Psoas muscle (tissue), 8 donors: ENCODE data around the gene RSAD1. TPM values are rescaled to one million over a fixed set of nuclear protein-coding genes. Genes with fewer than 3 reads are reported as not detected.
A peak's percentile ranks its signal among the peaks of the same experiment; 100 is the strongest.

ENCODE experiments used
- ATAC-seq, 4 donors: fragments of 200-7000 bp; cut with Tn5 transposase; one replicate each; pipeline ENCODE4 v1.9.1; 2020; ENCODE audit warnings: moderate library complexity in 3 of 4, mild to moderate bottlenecking in 2 of 4
- DNase-seq, 2 donors: peaks; one replicate each; pipeline ENCODE4 v3.0.0-alpha.2; 2020
- H3K27ac ChIP-seq: fragments of 200-600 bp; one replicate; pipeline ENCODE4 v1.8.0; 2022
- H3K27me3 ChIP-seq, 3 donors: fragments of 200-600 bp in 1 of 3; one replicate each; pipeline versions ENCODE4 v1.6.1 to v1.8.0; 2013 to 2022; ENCODE audit warnings: low read length in 2 of 3, mild to moderate bottlenecking in 2 of 3, moderate library complexity in 1 of 3; ENCODE audit not compliant: insufficient read depth in 3 of 3
- H3K36me3 ChIP-seq, 2 donors: fragments of 200-600 bp in 1 of 2; one replicate each; pipeline versions ENCODE4 v1.6.1 to v1.8.0; 2013 to 2022; ENCODE audit warnings: low read depth in 1 of 2, mild to moderate bottlenecking in 1 of 2, moderate library complexity in 1 of 2; ENCODE audit not compliant: insufficient read depth in 1 of 2
- H3K4me1 ChIP-seq: fragments of 200-600 bp; one replicate; pipeline ENCODE4 v1.8.0; 2022
- H3K4me3 ChIP-seq: fragments of 200-600 bp; one replicate; pipeline ENCODE4 v1.8.0; 2022; ENCODE audit warnings: mild to moderate bottlenecking
- H3K9me3 ChIP-seq: fragments of 200-600 bp; one replicate; pipeline ENCODE4 v1.8.0; 2022
- WGBS, 3 donors: extraction: QIAGEN DNeasy Blood & Tissue Kit; methylation state at CpG; one replicate each; pipeline versions ENCODE4 v1.1.6 to v1.1.7; 2013; 5-methylcytosine and 5-hydroxymethylcytosine counted together
- intact Hi-C, 2 donors: fragments of 100-400 bp; cut with DNase I; formaldehyde crosslinking; loops; one replicate each; pipeline versions ENCODE4 v1.11.0 to v1.14.2; 2022
- polyA plus RNA-seq, 3 donors: library from polyadenylated mRNA; stranded (reverse); fragments of 200-250 nt; gene quantifications; one replicate each; pipeline ENCODE4 v1.2.3, GENCODE V29; 2013
- total RNA-seq, 4 donors: library from RNA; stranded (reverse); fragmentation: NEBNext Ultra II Directional in 2 of 4; extraction: Animal tissue kit (Norgen Biotek cat#: 25700) in 2 of 4; gene quantifications; one replicate each; pipeline versions ENCODE4 v1.2.1 to v1.2.4, GENCODE V29; 2021 to 2023
- TF ChIP-seq, protein P1 (sequence below): fragments of 200-600 bp; IDR thresholded peaks from one replicate; pipeline ENCODE4 v1.8.0; 2022; ENCODE audit warnings: antibody characterized with exemption
- donor health status: healthy with polysubstance abuse.
- donor health status: DM: no; HTN: no; CAD: no; lungs with moderate emphysema.
- donor health status: Bipolar disorder and iron deficiency.
- donor health status: healthy.
- donor health status: DM: yes; HTN: yes; CAD: no.
- donor health status: DM: no; HTN: no; CAD: no.
- donor health status: DM: no; HTN: no; CAD: no.
- donor health status: DM: yes; HTN: yes; CAD: no.

The RSAD1 gene
- total and polyA plus RNA-seq, 7 donors = 34.3 to 63.2 (median 52.4) TPM

GRCh38 chr17:50498021-50498874, 19.6 kb downstream of the RSAD1 start:
- 78 to 88% (median 80%) methylated on average over 7 of the region's 7 CpGs for WGBS, 3 donors

DNA sequence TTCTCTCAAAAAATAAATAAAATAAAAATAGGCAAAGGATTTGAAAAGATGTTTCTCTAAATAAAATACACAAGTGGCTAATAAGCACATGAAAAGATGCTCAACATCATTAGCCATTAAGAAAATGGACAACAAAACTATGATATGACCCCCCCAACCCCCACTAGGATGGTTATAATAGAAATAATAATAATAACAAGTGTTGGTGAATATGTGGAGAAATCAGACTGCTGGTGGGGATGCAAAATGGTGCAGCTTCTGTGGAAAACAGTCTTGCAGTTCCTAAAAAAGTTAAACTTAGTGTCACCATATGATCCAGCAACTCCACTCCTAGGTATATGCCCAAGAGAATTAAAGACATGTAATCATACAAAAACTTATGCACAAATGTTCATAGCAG, 20.6 kb downstream of the RSAD1 start:
- Histone ChIP-seq H3K27me3 (no peaks in the 10 kb centered on the region), H3K36me3 (no peaks in the 10 kb centered on the region), H3K9me3 (no peaks in the 10 kb centered on the region), H3K4me1 (no peaks in the 10 kb centered on the region), H3K27ac (no peak overlapping the region), H3K4me3 (no peak overlapping the region)
- TF ChIP-seq, protein P1, sequence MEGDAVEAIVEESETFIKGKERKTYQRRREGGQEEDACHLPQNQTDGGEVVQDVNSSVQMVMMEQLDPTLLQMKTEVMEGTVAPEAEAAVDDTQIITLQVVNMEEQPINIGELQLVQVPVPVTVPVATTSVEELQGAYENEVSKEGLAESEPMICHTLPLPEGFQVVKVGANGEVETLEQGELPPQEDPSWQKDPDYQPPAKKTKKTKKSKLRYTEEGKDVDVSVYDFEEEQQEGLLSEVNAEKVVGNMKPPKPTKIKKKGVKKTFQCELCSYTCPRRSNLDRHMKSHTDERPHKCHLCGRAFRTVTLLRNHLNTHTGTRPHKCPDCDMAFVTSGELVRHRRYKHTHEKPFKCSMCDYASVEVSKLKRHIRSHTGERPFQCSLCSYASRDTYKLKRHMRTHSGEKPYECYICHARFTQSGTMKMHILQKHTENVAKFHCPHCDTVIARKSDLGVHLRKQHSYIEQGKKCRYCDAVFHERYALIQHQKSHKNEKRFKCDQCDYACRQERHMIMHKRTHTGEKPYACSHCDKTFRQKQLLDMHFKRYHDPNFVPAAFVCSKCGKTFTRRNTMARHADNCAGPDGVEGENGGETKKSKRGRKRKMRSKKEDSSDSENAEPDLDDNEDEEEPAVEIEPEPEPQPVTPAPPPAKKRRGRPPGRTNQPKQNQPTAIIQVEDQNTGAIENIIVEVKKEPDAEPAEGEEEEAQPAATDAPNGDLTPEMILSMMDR = no peak
- DNase-seq (no peak), ATAC-seq (no peak)
- intact Hi-C loops = no loop called here

More at GRCh38 chr17:50498021-50498874, 19.6 kb downstream of the RSAD1 start:
- Histone ChIP-seq H3K27me3 (no peaks in the 10 kb centered on the region), H3K27ac (no peak overlapping the region), H3K4me1 (no peaks in the 10 kb centered on the region), H3K36me3 (no peaks in the 10 kb centered on the region), H3K4me3 (no peak overlapping the region), H3K9me3 (no peaks in the 10 kb centered on the region)
- ATAC-seq (no peak), DNase-seq (peak in 1 of 2 donors; percentile 29)
- TF ChIP-seq, protein P1 = no peak
- intact Hi-C loops = no loop called here

- intact Hi-C loops = no loop called here
- ATAC-seq (no peak), DNase-seq (no peak)
- no peaks in the 10 kb centered on the region for H3K36me3 ChIP-seq
- H3K9me3 ChIP-seq = no peaks in the 10 kb centered on the region
- TF ChIP-seq, protein P1 = no peak
- no peaks in the 10 kb centered on the region for H3K4me1 ChIP-seq
- no peak overlapping the region for H3K27ac ChIP-seq
- 95 to 98% (median 96%) methylated on average over 2 of the region's 2 CpGs for WGBS, 3 donors
- H3K4me3 ChIP-seq = no peak overlapping the region
- H3K27me3 ChIP-seq = no peaks in the 10 kb centered on the region
Observed at GRCh38 chr17:50499721-50500120, 21.1 kb downstream of the RSAD1 start.

DNA sequence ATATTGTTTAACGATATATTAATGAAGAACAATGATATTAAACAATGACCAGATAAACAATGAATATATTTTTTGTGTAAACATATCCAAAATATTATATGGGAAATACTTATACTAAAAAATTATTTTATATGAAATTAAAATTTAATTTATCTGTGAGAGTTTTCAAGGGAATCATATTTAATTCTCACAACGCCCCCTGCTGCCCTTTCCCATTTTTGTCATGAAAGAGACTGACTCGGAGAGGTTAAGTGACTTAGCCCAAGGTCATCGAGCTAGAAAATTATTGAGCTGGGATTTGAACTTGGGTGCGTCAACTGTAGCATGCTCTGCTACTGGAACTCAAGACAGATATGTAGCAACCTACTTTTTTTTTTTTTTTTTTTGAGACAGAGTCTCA, 22.4 kb downstream of the RSAD1 start:
- H3K27ac ChIP-seq = no peak overlapping the region
- H3K36me3 ChIP-seq = no peaks in the 10 kb centered on the region
- no peaks in the 10 kb centered on the region for H3K9me3 ChIP-seq
- no peak overlapping the region for H3K4me3 ChIP-seq
- 35 to 44% (median 43%) methylated on average over 5 of the region's 5 CpGs for WGBS, 3 donors
- H3K27me3 ChIP-seq = no peaks in the 10 kb centered on the region
- intact Hi-C loops = no loop called here
- DNase-seq (no peak), ATAC-seq (no peak)
- TF ChIP-seq, protein P1 = peak; percentile 26
- H3K4me1 ChIP-seq = no peaks in the 10 kb centered on the region
